Brain microvascular endothelial cell (primary cell): ENCODE results near the gene MEF2C.
A peak's percentile ranks its signal among the peaks of the same experiment; 100 is the strongest.

Source experiments
- DNase-seq: peaks from one replicate; pipeline ENCODE4 v3.0.0-alpha.2; 2020
- H3K27ac ChIP-seq: fragments of 250-450 bp; sonication (Bioruptor Pico); 2 replicates; pipeline ENCODE4 v1.5.1; 2020; ENCODE audit warnings: mild to moderate bottlenecking, moderate library complexity
- H3K27me3 ChIP-seq: fragments of 250-450 bp; sonication (Bioruptor Pico); replicated peaks from 2 replicates; pipeline ENCODE4 v1.5.1; 2020; ENCODE audit warnings: mild to moderate bottlenecking
- H3K36me3 ChIP-seq: fragments of 250-450 bp; sonication (Bioruptor Pico); replicated peaks from 2 replicates; pipeline ENCODE4 v1.5.1; 2020; ENCODE audit warnings: mild to moderate bottlenecking
- H3K4me3 ChIP-seq: 2 replicates; pipeline ENCODE4 v1.5.1; 2011; ENCODE audit warnings: low read depth, mild to moderate bottlenecking, control low read depth, low read length, moderate library complexity
- CTCF ChIP-seq: IDR thresholded peaks from 2 replicates; pipeline ENCODE4 v1.5.1; 2011; ENCODE audit warnings: low read depth, mild to moderate bottlenecking, moderate library complexity, low read length, control low read depth, inconsistent platforms; ENCODE audit errors: missing control alignments
- in situ Hi-C: cut with HindIII; loops from 2 replicates; pipeline ENCODE4 v1.10.0; 2017; ENCODE audit warnings: low sequenced_read_pairs, low pct_ligation_motif_present

MEF2C gene

GRCh38 chr5:88727705-88728313 is 155.2 kb downstream of the MEF2C start:
- Histone ChIP-seq H3K27me3 (no peaks in the 10 kb centered on the region), H3K27ac (no peak overlapping the region), H3K4me3 (no peak overlapping the region), H3K36me3 (no peaks in the 10 kb centered on the region)
- in situ Hi-C loops, result no loop called here
- DNase-seq, result no peak
- TF ChIP-seq CTCF, result peak; percentile 25

GRCh38 chr5:88725454-88725853 is 157.5 kb downstream of the MEF2C start:
- in situ Hi-C loops, result no loop called here
- H3K27ac ChIP-seq, result no peak overlapping the region
- no peaks in the 10 kb centered on the region for H3K36me3 ChIP-seq
- no peak for DNase-seq
- H3K4me3 ChIP-seq, result no peak overlapping the region
- H3K27me3 ChIP-seq, result no peaks in the 10 kb centered on the region
- no peak for TF ChIP-seq CTCF

GRCh38 chr5:88724201-88724600 is 158.8 kb downstream of the MEF2C start:
- DNase-seq, result no peak
- Histone ChIP-seq H3K27ac (no peak overlapping the region), H3K27me3 (no peaks in the 10 kb centered on the region), H3K4me3 (no peak overlapping the region), H3K36me3 (no peaks in the 10 kb centered on the region)
- peak; percentile 19 for TF ChIP-seq CTCF
- in situ Hi-C loops, result no loop called here

GRCh38 chr5:88722546-88723073 is 160.4 kb downstream of the MEF2C start:
- DNase-seq, result no peak
- Histone ChIP-seq H3K27ac (no peak overlapping the region), H3K36me3 (no peaks in the 10 kb centered on the region), H3K27me3 (no peaks in the 10 kb centered on the region), H3K4me3 (no peak overlapping the region)
- TF ChIP-seq CTCF, result no peak
- in situ Hi-C loops, result no loop called here

GRCh38 chr5:88719434-88719833 is 163.6 kb downstream of the MEF2C start:
- no peaks in the 10 kb centered on the region for H3K36me3 ChIP-seq
- no peaks in the 10 kb centered on the region for H3K27me3 ChIP-seq
- in situ Hi-C loops, result no loop called here
- no peak for TF ChIP-seq CTCF
- no peak overlapping the region for H3K27ac ChIP-seq
- no peak for DNase-seq
- H3K4me3 ChIP-seq, result no peak overlapping the region

- TF ChIP-seq CTCF, result no peak
- Histone ChIP-seq H3K27ac (no peak overlapping the region), H3K27me3 (no peaks in the 10 kb centered on the region), H3K36me3 (no peaks in the 10 kb centered on the region), H3K4me3 (no peak overlapping the region)
- no peak for DNase-seq
- in situ Hi-C loops, result no loop called here
Measured at GRCh38 chr5:88718736-88719135, 164.2 kb downstream of the MEF2C start.
